GM08714 (cell line): ENCODE data around the gene VTN.
"Not testable (repeated sequence)": the region's sequence is repeated elsewhere in the genome, so short reads cannot be mapped to it uniquely, and the experiment has no call there.

Source experiments
- H3K4me3 ChIP-seq: fragments of 200-500 bp; sonication (Bioruptor generic); 2 replicates; pipeline ENCODE4 v1.5.1; 2014; ENCODE audit warnings: mild to moderate bottlenecking, low read length, inconsistent platforms
- ZNF274 ChIP-seq: IDR thresholded peaks from 2 replicates; pipeline ENCODE4 v1.6.1; 2012; ENCODE audit warnings: mild to moderate bottlenecking, low read depth, low read length

VTN gene

GRCh38 chr17:28346746-28347246 lies 23.3 kb downstream of the VTN start:
- no peak overlapping the region for H3K4me3 ChIP-seq

GRCh38 chr17:28346199-28346580 lies 23.9 kb downstream of the VTN start:
- no peak for TF ChIP-seq ZNF274
- no peak overlapping the region for H3K4me3 ChIP-seq

More at GRCh38 chr17:28346746-28347246, 23.3 kb downstream of the VTN start:
- TF ChIP-seq ZNF274: no peak

- TF ChIP-seq ZNF274: no peak
- H3K4me3 ChIP-seq: no peak overlapping the region
Observed at GRCh38 chr17:28345419-28346198, 24.5 kb downstream of the VTN start.

GRCh38 chr17:28344435-28344901 lies 25.6 kb downstream of the VTN start:
- no peak for TF ChIP-seq ZNF274

GRCh38 chr17:28344011-28344410 lies 26.1 kb downstream of the VTN start:
- TF ChIP-seq ZNF274: no peak
- no peak overlapping the region for H3K4me3 ChIP-seq

More at GRCh38 chr17:28344435-28344901, 25.6 kb downstream of the VTN start:
- no peak overlapping the region for H3K4me3 ChIP-seq

- no peak for TF ChIP-seq ZNF274
- no peak overlapping the region for H3K4me3 ChIP-seq
Observed at GRCh38 chr17:28343491-28343932, 26.6 kb downstream of the VTN start.

GRCh38 chr17:28342313-28342712 lies 27.8 kb downstream of the VTN start:
- H3K4me3 ChIP-seq: no peak overlapping the region
- no peak for TF ChIP-seq ZNF274

- TF ChIP-seq ZNF274: no peak
Observed at GRCh38 chr17:28341516-28341915, 28.6 kb downstream of the VTN start.

GRCh38 chr17:28340374-28340773 lies 29.7 kb downstream of the VTN start:
- no peak for TF ChIP-seq ZNF274
- no peak overlapping the region for H3K4me3 ChIP-seq

More at GRCh38 chr17:28341516-28341915, 28.6 kb downstream of the VTN start:
- H3K4me3 ChIP-seq: no peak overlapping the region

- TF ChIP-seq ZNF274: no peak
- no peak overlapping the region for H3K4me3 ChIP-seq
Observed at GRCh38 chr17:28339431-28339830, 30.7 kb downstream of the VTN start.

GRCh38 chr17:28338769-28339212 lies 31.3 kb downstream of the VTN start:
- not testable (repeated sequence) for H3K4me3 ChIP-seq

- no peak for TF ChIP-seq ZNF274
- H3K4me3 ChIP-seq: no peak overlapping the region
Observed at GRCh38 chr17:28338056-28338768, 31.9 kb downstream of the VTN start.

- H3K4me3 ChIP-seq: peak overlapping the region; percentile 96
- TF ChIP-seq ZNF274: no peak
Observed at GRCh38 chr17:28335959-28336871, 33.9 kb downstream of the VTN start.

- TF ChIP-seq ZNF274: no peak
Observed at GRCh38 chr17:28335201-28335958, 34.7 kb downstream of the VTN start, which contains the start of the genes IFT20 and TNFAIP1. IFT20 (minus strand) TSS chr17:28335472; CDS start chr17:28331985, 3,487 bp downstream. TNFAIP1 (plus strand) TSS chr17:28335761; CDS start chr17:28339522, 3,761 bp downstream.

More at GRCh38 chr17:28335201-28335958, 34.7 kb downstream of the VTN start, which contains the start of the genes IFT20 and TNFAIP1:
- H3K4me3 ChIP-seq: peak within 1 kb of the TSS; percentile 96
